ENCODE results near the gene RAPGEF1.
"Not testable (repeated sequence)": the region's sequence is repeated elsewhere in the genome, so short reads cannot be mapped to it uniquely, and the experiment has no call there.

RAPGEF1 gene

GRCh38 chr9:131685753-131686706 lies 53.8 kb downstream of the RAPGEF1 start:
- DNase-seq (ENCODE audit: low spot score), result no peak

- not testable (repeated sequence) for DNase-seq (ENCODE audit: low spot score)
Observed at GRCh38 chr9:131683094-131683493, 56.8 kb downstream of the RAPGEF1 start.

- no peak for DNase-seq (ENCODE audit: low spot score)
Observed at GRCh38 chr9:131682261-131682660, 57.6 kb downstream of the RAPGEF1 start.

GRCh38 chr9:131681826-131682225 lies 58.0 kb downstream of the RAPGEF1 start:
- DNase-seq (ENCODE audit: low spot score), result not testable (repeated sequence)

GRCh38 chr9:131681108-131681507 lies 58.8 kb downstream of the RAPGEF1 start:
- not testable (repeated sequence) for DNase-seq (ENCODE audit: low spot score)

GRCh38 chr9:131679261-131680020 lies 60.4 kb downstream of the RAPGEF1 start:
- no peak for DNase-seq (ENCODE audit: low spot score)

GRCh38 chr9:131678499-131679111 lies 61.3 kb downstream of the RAPGEF1 start:
- no peak for DNase-seq (ENCODE audit: low spot score)

- no peak for DNase-seq (ENCODE audit: low spot score)
Observed at GRCh38 chr9:131677444-131678180, 62.3 kb downstream of the RAPGEF1 start.

GRCh38 chr9:131677049-131677443 lies 62.8 kb downstream of the RAPGEF1 start:
- DNase-seq (ENCODE audit: low spot score), result no peak

GRCh38 chr9:131676431-131676972 lies 63.4 kb downstream of the RAPGEF1 start:
- DNase-seq (ENCODE audit: low spot score), result no peak

GRCh38 chr9:131675437-131676022 lies 64.3 kb downstream of the RAPGEF1 start:
- no peak for DNase-seq (ENCODE audit: low spot score)

- DNase-seq (ENCODE audit: low spot score), result no peak
Observed at GRCh38 chr9:131674425-131675421, 65.2 kb downstream of the RAPGEF1 start.

- DNase-seq (ENCODE audit: low spot score), result no peak
Observed at GRCh38 chr9:131673531-131673930, 66.3 kb downstream of the RAPGEF1 start.

GRCh38 chr9:131673068-131673467 lies 66.8 kb downstream of the RAPGEF1 start:
- no peak for DNase-seq (ENCODE audit: low spot score)

GRCh38 chr9:131672451-131672850 lies 67.4 kb downstream of the RAPGEF1 start:
- no peak for DNase-seq (ENCODE audit: low spot score)

- DNase-seq (ENCODE audit: low spot score), result no peak
Observed at GRCh38 chr9:131671133-131671520, 68.7 kb downstream of the RAPGEF1 start.

GRCh38 chr9:131670247-131671132 lies 69.4 kb downstream of the RAPGEF1 start:
- no peak for DNase-seq (ENCODE audit: low spot score)

- no peak for DNase-seq (ENCODE audit: low spot score)
Observed at GRCh38 chr9:131669269-131670157, 70.4 kb downstream of the RAPGEF1 start.

All from hematopoietic multipotent progenitor cell treated with erythropoietin and hydrocortisone succinate and interleukin-3 and kit ligand, for 15 days (in vitro differentiated cells).